Panc1 (cell line): ENCODE results near the gene IRF2BP1. TPM values are rescaled to one million over a fixed set of nuclear protein-coding genes. Genes with fewer than 3 reads are reported as not detected.

Experiments used
- ATAC-seq: fragments of 200-7000 bp; cut with Tn5 transposase; 2 replicates; pipeline ENCODE4 v1.9.1; 2020; ENCODE audit warnings: mild to moderate bottlenecking, moderate library complexity
- BruUV-seq: library from RNA; stranded (reverse); fragments of 400-500 nt; replicated peaks from 2 replicates; lab custom pipeline; 2021; lab: Mats Ljungman, UMichigan
- CTCF ChIA-PET: fragments of 300-600 bp; sonication (Branson Sonifier 250); formaldehyde crosslinking; loops from one replicate; lab custom pipeline; 2022; ENCODE audit warnings: antibody characterized with exemption; lab: Charles Lee
- POLR2A ChIA-PET: fragments of 300-600 bp; sonication (Branson Sonifier 250); formaldehyde crosslinking; loops from one replicate; lab custom pipeline; 2022; ENCODE audit warnings: antibody characterized with exemption; lab: Charles Lee
- DNase-seq: peaks from one replicate; pipeline ENCODE4 v3.0.0-alpha.2; 2010; ENCODE audit warnings: low read depth, low spot score
- H3K27ac ChIP-seq: 2 replicates; pipeline ENCODE4 v1.5.1; 2011; ENCODE audit warnings: mild to moderate bottlenecking, low read length, inconsistent platforms
- H3K27me3 ChIP-seq: fragments of 200-500 bp; sonication (Bioruptor generic); 2 replicates; pipeline ENCODE4 v1.6.0; 2014; ENCODE audit warnings: low read length, inconsistent platforms; ENCODE audit not compliant: control insufficient read depth, insufficient read depth
- H3K36me3 ChIP-seq: fragments of 200-500 bp; sonication (Bioruptor generic); 2 replicates; pipeline ENCODE4 v1.5.1; 2014; ENCODE audit warnings: inconsistent platforms, mild to moderate bottlenecking, low read length, moderate library complexity; ENCODE audit not compliant: control insufficient read depth, insufficient read depth
- H3K4me1 ChIP-seq: 2 replicates; pipeline ENCODE4 v1.5.1; 2011; ENCODE audit warnings: inconsistent platforms, mild to moderate bottlenecking, low read length, moderate library complexity; ENCODE audit not compliant: control insufficient read depth, insufficient read depth
- H3K4me3 ChIP-seq, 2 experiments: 2 replicates each; pipeline ENCODE4 v1.5.1; 2011 to 2012; ENCODE audit warnings: low read depth in 2 of 2, low read length in 2 of 2, mild to moderate bottlenecking in 2 of 2, inconsistent platforms in 1 of 2, moderate library complexity in 1 of 2
- H3K9me3 ChIP-seq: fragments of 200-500 bp; sonication (Bioruptor generic); 2 replicates; pipeline ENCODE4 v1.5.1; 2014; ENCODE audit warnings: low read depth, mild to moderate bottlenecking, inconsistent platforms, low read length, moderate library complexity; ENCODE audit not compliant: control insufficient read depth, insufficient read depth
- CTCF ChIP-seq: fragments of 450-650 bp; IDR thresholded peaks from 2 replicates; pipeline ENCODE4 v1.5.1; 2017; ENCODE audit warnings: mild to moderate bottlenecking
- POLR2AphosphoS5 ChIP-seq: IDR thresholded peaks from 2 replicates; pipeline ENCODE4 v1.6.1; 2012; ENCODE audit warnings: mild to moderate bottlenecking, low read depth, low read length, moderate library complexity
- REST ChIP-seq, 2 experiments: IDR thresholded peaks; 2 replicates each; pipeline ENCODE4 v1.6.1; 2011 to 2012; ENCODE audit warnings: low read depth in 2 of 2, control low read depth in 1 of 2, low read length in 1 of 2, mild to moderate bottlenecking in 1 of 2, moderate library complexity in 1 of 2; ENCODE audit not compliant: insufficient read depth in 1 of 2
- SIN3A ChIP-seq: IDR thresholded peaks from 2 replicates; pipeline ENCODE4 v1.6.1; 2012; ENCODE audit warnings: low read depth, mild to moderate bottlenecking, low read length, moderate library complexity, borderline replicate concordance; ENCODE audit not compliant: insufficient read depth
- TCF7L2 ChIP-seq: IDR thresholded peaks from 2 replicates; pipeline ENCODE4 v1.6.1; 2011; ENCODE audit warnings: mild to moderate bottlenecking, low read depth, low read length, inconsistent platforms
- in situ Hi-C: cut with HindIII; loops from 2 replicates; pipeline ENCODE4 v1.10.0; 2016; ENCODE audit warnings: low sequenced_read_pairs, low pct_unique_long_range_greater_than_20kb
- intact Hi-C: fragments of 100-400 bp; cut with micrococcal nuclease; formaldehyde crosslinking; loops from one replicate; pipeline ENCODE4 v1.10.0; 2022; ENCODE audit not compliant: unreplicated experiment
- total RNA-seq: library from RNA; stranded (reverse); gene quantifications from one replicate; pipeline ENCODE4 v1.2.1, GENCODE V29; 2021; ENCODE audit not compliant: unreplicated experiment

IRF2BP1 gene
- total RNA-seq, 1 experiment from 2014 or later = 21.9 TPM

GRCh38 chr19:45862271-45862563 is 23.7 kb downstream of the IRF2BP1 start:
- BruUV-seq = no TSS peak
- peak overlapping the region; percentile 95 for H3K4me3 ChIP-seq
- ChIA-PET CTCF (no interaction called here), POLR2A (no interaction called here)
- H3K27ac ChIP-seq = peak overlapping the region; percentile 91
- intact Hi-C loops (no loop called here), in situ Hi-C loops (no loop called here)
- ATAC-seq (no peak), DNase-seq (no peak)
- H3K27me3 ChIP-seq = no peaks in the 10 kb centered on the region; the same call in 1 of the 2 replicates
- H3K4me1 ChIP-seq = peaks cover 4% of the 10 kb centered on the region; the same call in 1 of the 2 replicates
- no peaks in the 10 kb centered on the region; the same call in 1 of the 2 replicates for H3K36me3 ChIP-seq
- no peak for TF ChIP-seq SIN3A
- TF ChIP-seq TCF7L2 = no peak
- no peak for TF ChIP-seq REST (IDR thresholded peaks at IDR 0.05; ENCODE audit: insufficient read depth in 1 of 2, low read depth in 2 of 2, low read length in 1 of 2)
- no peak for TF ChIP-seq CTCF
- TF ChIP-seq POLR2AphosphoS5 = no peak
- H3K9me3 ChIP-seq = no peaks in the 10 kb centered on the region

GRCh38 chr19:45860359-45861259 is 25.3 kb downstream of the IRF2BP1 start:
- Histone ChIP-seq H3K9me3 (no peaks in the 10 kb centered on the region), H3K4me3 (no peak overlapping the region), H3K27ac (no peak overlapping the region), H3K36me3 (no peaks in the 10 kb centered on the region; the same call in 1 of the 2 replicates), H3K27me3 (no peaks in the 10 kb centered on the region; the same call in 1 of the 2 replicates), H3K4me1 (peaks cover 4% of the 10 kb centered on the region; the same call in 1 of the 2 replicates)
- in situ Hi-C loops (no loop called here), intact Hi-C loops (no loop called here)
- TF ChIP-seq CTCF = no peak
- TF ChIP-seq TCF7L2 = no peak
- TF ChIP-seq SIN3A = no peak
- TF ChIP-seq REST (IDR thresholded peaks at IDR 0.05; ENCODE audit: insufficient read depth in 1 of 2, low read depth in 2 of 2, low read length in 1 of 2) = no peak
- TSS peak; percentile 71 for BruUV-seq
- ChIA-PET CTCF (interaction anchor here (0.7 kb wide), 1 partner anchor 44 kb away, joined by 3 read pairs; no protein-coding TSS in a partner anchor), POLR2A (no interaction called here)
- DNase-seq = no peak
- no peak for ATAC-seq
